Measurements from ENCODE around the gene OBP2A.
"Not testable (repeated sequence)": the region's sequence is repeated elsewhere in the genome, so short reads cannot be mapped to it uniquely, and the experiment has no call there.

DNA sequence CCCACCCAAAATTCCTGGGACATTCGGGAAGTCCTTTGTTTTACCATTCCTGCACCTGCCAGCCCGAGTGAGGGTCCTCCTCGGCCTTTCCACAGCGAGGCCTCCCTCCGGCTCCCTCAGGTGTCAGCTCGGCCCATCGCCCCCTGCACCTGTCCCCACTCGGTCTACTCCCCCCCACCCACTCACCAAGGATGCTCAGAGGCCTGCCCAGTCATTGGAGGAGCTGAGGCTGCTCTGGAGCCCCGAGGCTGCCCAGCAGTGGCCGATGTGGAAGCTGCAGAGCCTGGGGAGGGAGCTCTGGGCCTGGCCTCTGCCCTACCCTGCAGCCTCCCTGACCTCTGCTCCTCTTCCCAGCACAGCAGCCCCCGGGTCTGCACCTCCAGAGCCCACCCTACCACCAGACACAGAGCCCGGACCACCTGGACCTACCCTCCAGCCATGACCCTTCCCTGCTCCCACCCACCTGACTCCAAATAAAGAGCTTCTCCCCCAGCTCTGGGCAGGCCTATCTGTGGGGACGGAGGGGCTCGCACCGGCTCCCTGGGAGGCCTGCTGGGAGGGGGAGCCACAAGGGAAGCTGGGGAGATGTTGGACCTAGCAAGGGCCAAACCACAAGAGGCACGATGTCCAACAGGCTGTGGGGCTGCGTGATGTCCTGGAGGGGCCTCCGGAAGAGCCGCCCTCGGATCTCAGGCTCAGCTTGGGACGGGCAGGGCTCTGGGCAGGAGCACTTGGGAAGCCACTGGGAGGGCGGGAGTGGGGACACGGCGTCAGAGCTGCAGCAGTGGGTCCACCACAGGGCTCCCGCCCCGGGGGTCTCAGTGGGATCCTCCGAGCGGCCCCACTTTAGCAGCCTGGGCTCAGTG, 3.8 kb downstream of the OBP2A start:
- TF ChIP-seq POLR2AphosphoS5 (IDR thresholded peaks at IDR 0.05; ENCODE audit: insufficient read depth, low read depth, low read length); POLR2A (IDR thresholded peaks at IDR 0.05; ENCODE audit: low read depth, low read length); EZH2 (IDR thresholded peaks at IDR 0.05; ENCODE audit: borderline replicate concordance, low read depth, low read length, severe bottlenecking); FOS (IDR thresholded peaks at IDR 0.05; ENCODE audit: borderline replicate concordance, insufficient read depth, low read length); JUN (IDR thresholded peaks at IDR 0.05; ENCODE audit: borderline replicate concordance, insufficient read depth, insufficient read length, low read depth); GATA2 (IDR thresholded peaks at IDR 0.05; ENCODE audit: insufficient read depth, insufficient read length, low read depth, low read length); MYC (IDR thresholded peaks at IDR 0.05; ENCODE audit: low read depth, low read length): not testable (repeated sequence)
- TF ChIP-seq, protein P1, sequence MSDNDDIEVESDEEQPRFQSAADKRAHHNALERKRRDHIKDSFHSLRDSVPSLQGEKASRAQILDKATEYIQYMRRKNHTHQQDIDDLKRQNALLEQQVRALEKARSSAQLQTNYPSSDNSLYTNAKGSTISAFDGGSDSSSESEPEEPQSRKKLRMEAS (IDR thresholded peaks at IDR 0.05; ENCODE audit: insufficient read depth, insufficient read length), result not testable (repeated sequence)
- TF ChIP-seq, protein P2, sequence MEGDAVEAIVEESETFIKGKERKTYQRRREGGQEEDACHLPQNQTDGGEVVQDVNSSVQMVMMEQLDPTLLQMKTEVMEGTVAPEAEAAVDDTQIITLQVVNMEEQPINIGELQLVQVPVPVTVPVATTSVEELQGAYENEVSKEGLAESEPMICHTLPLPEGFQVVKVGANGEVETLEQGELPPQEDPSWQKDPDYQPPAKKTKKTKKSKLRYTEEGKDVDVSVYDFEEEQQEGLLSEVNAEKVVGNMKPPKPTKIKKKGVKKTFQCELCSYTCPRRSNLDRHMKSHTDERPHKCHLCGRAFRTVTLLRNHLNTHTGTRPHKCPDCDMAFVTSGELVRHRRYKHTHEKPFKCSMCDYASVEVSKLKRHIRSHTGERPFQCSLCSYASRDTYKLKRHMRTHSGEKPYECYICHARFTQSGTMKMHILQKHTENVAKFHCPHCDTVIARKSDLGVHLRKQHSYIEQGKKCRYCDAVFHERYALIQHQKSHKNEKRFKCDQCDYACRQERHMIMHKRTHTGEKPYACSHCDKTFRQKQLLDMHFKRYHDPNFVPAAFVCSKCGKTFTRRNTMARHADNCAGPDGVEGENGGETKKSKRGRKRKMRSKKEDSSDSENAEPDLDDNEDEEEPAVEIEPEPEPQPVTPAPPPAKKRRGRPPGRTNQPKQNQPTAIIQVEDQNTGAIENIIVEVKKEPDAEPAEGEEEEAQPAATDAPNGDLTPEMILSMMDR (IDR thresholded peaks at IDR 0.05; ENCODE audit: extremely low read depth in 1 of 2, insufficient read depth in 1 of 2, low read depth in 1 of 2, low read length in 2 of 2), result not testable (repeated sequence)
